GM18517 (cell line): ENCODE results near the gene SLC5A1.

Experiments used
- ATAC-seq: cut with Tn5 transposase; IDR thresholded peaks from one replicate; pipeline ENCODE4 v1.9.1; 2021; ENCODE audit warnings: mild to moderate bottlenecking, moderate library complexity; ENCODE audit not compliant: unreplicated experiment

SLC5A1 gene

DNA sequence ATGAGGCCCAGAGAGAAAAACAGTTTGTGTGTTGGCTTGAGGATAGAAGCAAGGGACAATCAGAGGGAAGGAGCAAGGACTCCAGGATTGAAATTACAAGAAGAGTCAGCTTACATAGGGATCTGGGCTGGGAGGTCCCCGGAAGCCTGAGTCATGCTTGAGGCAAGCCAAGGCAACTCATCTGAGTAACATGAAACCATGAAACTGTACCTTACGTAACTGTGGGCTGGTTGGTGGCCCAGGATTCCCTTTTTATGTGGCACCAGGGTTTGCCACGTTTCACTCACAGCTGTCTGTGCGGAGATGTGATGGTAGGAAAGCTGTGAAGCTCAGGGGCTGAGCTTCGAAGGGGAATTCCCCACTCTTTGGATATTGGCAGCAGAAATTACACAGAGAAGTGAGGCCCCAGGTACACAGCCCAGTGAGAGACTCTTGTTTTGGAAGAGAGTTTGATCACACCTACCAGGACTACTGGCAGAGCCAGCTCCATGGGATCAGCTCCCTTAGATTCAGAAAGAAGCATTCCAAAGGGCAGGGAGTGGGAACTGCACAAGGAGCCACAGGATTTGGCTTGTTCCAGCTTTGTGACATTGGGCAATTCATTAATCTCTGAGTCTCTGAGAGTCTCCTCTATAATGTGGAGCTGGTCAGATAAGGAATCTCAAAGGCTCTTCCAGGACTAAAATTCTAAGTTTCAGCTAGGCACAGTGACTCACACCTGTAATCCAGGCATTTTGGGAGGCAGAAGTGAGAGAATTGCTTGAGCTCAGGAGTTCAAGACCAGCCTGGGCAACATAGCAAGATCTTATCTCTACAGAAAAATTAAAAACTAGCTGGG, 7.8 kb downstream of the SLC5A1 start:
- no peak for ATAC-seq

DNA sequence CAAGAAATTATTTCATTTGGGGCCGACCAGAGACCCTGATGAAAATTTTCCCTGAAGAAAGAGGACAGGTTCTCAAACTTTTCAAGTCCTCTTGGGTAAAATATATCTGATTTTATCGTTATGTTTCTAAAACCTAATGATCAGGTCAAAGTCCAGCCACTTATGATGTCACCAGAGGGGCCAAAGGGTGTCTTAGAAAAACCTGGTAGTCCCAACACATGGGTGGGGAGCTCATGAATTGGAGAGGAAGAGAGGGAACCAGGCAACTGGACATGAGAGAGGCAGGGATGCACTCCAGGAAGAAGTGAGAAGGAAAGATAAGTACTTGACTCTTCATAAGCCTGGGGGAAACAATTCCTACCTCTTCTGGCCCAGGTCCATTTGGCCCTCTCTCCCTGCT, 9.2 kb downstream of the SLC5A1 start:
- no peak for ATAC-seq

DNA sequence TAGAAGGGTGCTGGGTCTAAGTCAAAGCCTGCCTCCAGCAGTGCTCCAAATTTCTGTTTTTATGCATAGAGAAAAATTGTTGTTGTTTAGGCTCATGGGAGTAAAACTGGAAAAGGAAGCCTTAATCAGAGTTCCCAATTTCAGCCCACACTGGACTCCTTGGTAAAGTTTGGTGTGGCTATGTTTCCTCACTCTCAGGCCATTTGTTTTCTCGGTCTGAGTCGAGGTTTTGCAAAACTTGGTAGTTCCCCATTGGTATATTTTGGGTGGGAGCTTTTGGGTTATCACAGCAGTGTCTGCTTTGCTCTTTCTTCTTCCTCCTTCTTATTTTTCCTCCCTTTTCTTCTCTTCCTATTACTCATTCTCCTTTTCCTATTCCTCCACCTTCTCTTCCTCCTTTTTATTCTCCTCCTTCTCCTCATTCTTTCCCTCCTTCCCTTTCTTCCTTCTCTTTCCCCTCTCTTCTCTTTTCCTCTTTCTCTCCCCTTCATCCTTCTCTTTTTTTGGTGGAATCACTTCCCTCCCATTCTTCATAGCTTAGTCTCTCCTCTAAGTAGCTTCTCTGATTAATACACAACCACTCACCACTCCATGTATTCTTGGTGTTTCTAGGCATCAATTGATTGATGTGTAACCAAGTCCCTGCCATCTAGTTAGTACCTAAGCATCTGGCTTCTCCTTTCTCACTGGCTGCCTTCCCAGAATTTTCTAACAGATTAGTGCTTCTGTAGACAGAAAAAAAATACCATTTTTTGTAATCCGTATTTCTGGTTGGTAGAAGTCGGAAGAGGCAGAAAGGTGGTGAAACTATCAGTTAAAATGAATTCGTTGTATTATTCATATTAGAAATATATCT, 10.1 kb downstream of the SLC5A1 start:
- no peak for ATAC-seq

DNA sequence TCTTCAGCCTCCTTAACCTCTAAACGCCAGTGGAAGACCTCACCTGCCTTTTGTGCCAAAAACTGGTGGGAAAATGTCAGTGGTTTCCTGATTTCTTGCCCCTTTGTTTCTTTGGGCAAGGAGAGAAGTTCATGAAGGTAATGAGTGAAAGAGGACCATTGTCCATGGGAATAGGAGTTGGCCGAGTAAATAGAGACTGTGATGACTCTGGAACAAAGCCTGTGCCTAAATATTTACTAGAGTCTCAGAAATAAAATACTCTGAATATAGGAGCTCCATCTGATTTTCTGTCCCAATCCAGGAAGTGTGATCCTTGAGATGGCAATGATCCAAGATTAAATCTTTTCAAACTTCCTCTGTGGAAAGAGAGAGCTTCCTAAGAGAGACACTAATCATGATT, 12.0 kb downstream of the SLC5A1 start:
- no peak for ATAC-seq

DNA sequence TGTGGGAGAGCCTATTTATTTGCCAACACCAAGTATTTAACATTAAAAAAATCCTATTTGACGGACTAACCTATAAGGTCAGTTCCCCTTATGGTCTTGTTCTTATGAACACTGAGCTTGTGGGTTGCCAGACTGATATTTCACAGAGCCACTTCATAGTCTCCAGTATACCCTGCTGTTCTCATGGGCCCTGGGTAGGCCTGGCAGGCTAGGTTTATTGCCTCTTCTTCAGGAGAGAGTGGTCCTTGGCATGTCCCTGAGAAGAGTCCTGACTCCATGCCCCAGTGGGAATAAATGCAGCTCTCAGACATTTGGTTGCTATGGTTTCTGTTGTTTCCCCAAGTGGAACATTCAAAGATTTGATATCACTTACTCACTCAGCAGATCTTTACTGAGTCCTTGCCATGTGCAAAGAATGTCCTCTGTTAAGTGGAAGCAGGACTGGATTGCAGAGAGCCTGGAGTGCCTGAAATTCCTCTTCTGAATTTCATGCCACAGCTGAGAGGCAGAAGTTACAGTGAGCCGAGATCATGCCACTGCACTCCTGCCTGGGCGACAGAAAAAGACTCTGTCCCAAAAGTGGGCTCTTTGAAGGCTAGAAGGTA, 15.7 kb downstream of the SLC5A1 start:
- ATAC-seq, result no peak

DNA sequence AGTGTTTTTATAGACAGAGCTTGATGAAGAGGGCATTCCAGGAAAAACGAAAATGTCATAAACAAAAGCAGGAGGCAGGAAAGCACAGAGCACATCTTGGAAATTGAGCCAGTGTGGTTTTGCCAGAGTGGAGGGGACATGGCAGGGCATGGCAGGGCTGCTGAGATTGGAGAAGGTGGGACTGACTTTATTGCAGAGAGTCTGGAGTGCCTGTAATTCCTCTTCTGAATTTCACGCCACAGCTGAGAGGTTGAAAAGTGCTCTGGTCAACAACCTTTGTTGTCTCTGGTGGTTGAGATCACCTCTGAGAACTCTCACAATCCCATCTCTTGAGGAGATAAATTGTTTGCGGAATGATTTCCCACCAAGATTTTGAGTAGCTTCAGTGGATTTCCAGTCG, 16.4 kb downstream of the SLC5A1 start:
- no peak for ATAC-seq

DNA sequence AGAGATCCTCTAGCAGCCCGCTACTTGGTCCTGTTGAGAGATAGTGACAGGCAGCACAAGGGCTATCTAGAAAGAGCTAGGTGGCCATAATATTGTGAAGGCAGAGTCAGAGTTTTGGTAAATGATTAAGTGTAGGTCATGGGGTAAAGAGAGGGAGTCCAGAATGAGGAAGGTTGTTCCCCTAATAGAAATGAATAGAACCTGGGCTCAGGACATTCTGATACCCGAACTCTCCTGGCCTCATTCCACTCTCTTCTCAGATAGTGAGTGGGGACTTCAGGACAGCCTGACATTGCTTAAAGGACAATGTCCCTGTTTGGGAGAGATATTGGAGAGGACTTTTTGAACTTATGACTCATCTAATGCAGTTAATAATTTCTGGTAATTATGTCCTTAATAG, 20.6 kb downstream of the SLC5A1 start:
- no peak for ATAC-seq

DNA sequence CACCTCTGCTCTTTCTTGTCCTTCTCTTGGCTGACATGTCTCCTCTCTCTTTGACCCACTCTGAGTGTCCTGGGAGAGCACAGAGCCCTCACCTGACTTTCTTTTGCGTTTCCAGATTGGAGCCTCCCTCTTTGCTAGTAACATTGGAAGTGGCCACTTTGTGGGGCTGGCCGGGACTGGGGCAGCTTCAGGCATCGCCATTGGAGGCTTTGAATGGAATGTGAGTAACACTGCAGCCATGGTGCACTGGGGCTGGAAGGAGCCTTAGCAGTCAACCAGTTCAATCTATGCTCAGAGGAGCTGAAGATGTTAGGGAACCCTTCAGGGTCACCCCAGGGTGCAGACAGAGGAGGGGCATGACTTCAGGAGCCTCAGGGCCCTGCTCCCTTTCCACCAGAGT, 23.8 kb downstream of the SLC5A1 start:
- ATAC-seq, result no peak

DNA sequence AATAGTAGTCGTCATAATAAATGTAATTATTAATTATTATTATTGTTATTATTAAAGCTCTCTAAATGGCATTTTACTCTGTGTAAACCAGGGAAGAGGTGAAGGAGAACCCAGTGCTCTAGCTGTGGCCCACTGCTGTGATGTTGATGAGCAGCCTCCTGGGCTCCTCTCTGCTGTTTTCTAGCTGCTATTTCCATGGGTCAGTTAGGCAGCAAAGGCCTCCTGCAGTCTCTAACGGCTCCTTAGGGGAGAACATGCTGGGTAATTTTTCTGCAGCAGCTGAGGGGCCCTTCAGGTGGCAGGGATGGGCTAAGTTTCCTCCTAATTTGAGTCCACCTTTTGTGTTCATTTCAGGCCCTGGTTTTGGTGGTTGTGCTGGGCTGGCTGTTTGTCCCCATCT, 24.6 kb downstream of the SLC5A1 start:
- no peak for ATAC-seq

DNA sequence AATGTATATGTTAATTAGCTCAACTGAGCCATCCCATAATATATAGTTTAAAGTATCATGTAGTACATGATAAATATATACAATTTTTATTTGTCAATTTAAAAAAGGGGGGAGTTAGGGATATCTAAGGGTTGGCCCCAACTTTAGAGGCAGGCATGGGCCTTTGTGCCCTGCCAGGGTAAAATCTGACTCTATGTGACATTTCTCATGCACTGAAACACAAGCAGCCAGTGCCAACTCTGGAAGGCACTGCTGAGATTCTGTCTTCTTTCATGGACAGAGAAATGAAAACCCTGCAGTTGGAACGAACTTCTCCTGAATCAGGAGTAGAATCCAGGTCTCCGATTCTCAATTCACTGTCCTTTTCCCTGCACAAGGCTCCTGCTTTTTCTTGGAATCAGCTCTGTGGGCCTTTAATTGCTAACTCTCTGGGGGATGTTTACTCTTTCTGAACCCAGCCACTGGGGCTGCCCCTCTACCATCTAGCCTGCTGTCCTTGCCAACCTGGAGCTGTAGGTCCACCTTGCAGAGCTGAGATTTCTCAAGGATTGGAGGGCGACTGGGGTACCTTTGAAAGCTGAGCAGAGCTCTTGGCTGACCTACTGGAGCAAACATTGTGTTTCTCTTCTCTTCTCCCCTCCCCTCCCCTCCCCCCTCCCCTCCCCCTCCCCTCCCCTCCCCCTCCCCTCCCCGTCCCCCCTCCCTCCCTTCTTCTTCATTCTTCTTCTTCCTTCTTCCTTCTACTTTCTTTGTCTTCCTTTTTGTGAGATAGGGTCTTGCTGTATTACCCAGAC, 26.7 kb downstream of the SLC5A1 start:
- no peak for ATAC-seq

DNA sequence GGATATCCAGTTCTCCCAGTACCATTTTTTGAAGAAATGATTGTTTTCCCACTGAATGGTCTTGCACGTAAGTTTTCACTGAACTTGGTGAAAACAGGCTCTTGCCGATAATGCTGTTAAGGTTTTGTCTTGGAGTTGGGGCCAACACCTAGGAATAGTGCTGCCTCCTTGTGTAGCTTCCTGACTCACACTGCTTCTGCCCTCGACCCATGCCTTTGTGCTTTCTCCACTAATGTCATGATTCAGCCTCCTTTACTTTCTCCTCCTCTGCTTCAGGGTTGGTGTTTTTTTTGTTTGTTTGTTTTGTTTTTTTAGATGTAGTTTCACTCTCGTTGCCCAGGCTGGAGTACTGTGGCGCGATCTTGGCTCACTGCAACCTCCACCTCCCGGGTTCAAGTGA, 30.2 kb downstream of the SLC5A1 start:
- no peak for ATAC-seq

DNA sequence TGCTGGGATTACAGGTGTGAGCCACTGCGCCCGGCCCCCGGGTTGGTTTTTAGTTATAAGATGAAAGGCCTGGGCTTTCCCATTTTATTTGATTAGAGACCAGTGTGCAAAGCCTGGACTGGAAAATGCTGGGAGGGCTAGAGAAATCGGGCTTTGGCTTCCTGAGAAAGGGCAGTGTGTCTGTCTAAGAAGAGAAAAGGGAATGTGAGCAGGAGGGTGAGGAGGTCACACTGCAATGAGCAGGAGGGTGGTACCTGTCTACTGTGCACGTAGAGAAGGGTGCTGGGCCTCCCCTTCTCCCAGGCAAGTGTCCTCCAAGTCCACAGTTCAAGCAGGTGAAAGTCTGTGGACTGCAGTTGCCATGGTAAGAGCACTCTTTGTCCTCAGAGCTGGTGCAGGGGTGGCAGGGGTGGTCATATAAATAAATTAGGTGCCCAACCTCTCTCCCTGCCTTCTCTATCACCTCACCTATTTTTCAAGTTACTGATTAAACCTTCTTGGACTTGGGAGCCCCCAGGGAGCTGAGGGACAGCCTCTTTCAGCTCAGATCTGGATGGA, 30.8 kb downstream of the SLC5A1 start:
- ATAC-seq, result no peak

DNA sequence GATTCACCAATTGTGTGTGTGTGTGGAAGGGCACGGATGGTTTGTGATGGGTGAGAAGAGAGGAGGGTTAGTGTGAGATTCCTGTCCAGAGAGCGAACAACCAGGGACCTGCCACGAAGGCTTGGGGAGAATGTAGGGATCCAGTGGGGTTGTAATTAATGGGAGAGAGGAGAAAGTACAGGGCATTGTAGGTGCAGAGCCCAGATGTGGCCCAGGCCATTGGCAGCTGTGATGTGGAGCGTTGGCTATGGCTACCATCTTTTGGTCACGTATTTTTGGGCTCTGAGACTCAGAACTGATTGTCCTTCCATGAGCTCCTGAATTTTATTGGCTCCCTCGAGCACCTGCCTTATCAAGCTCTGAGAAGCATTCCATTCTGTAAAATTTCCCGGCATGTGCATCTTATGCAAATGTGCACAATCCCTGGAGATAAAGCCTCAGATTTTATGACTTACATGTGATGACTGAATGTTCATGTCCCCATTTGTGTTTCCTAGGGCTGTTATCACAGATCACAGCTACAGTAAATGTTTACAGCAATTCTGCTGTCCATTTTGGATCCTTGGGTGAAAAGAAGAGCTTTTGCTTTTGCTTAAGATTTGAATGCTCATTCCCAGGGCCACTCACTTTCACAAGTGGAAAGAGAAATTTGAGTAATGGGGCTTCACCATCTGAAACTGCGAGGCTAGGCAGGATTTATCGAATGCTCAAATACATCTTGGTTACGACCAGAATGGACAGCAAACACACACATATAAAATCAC, 33.1 kb downstream of the SLC5A1 start:
- ATAC-seq, result no peak

DNA sequence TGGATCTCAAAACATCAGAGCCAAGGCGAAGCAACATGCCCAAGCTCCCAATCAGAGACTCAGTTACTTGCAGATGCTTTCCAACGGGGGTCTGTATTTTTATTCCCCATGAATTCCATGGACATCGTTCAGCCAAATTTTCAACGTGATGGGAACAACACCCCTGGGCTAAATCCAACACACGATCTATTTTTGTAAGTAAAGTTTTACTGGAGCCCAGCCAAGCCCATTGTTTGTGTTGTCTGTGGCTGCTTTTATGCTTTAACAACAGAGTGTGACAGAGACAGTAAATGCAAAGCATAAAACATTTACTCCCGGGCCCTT, 33.7 kb downstream of the SLC5A1 start:
- no peak for ATAC-seq

DNA sequence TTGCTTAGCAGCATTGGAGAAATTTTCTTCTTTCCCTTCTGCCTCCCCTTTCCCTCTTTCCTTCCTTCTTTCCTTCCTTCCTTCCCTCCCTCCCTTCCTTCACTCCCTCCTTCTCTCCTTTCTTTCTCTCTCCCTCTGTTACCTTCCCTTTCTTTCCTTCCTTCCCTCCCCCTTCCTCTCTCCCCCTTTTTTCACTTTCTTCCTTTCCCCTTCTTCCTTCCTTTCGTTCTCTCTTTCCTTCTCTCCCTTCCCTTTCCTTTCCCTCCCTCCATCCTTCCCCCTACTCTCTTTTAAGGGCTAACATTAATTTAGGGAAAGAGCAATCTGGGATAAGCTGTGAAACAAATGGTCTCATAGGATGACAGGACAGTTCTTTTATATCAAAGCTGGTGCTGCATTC, 34.1 kb downstream of the SLC5A1 start:
- no peak for ATAC-seq

DNA sequence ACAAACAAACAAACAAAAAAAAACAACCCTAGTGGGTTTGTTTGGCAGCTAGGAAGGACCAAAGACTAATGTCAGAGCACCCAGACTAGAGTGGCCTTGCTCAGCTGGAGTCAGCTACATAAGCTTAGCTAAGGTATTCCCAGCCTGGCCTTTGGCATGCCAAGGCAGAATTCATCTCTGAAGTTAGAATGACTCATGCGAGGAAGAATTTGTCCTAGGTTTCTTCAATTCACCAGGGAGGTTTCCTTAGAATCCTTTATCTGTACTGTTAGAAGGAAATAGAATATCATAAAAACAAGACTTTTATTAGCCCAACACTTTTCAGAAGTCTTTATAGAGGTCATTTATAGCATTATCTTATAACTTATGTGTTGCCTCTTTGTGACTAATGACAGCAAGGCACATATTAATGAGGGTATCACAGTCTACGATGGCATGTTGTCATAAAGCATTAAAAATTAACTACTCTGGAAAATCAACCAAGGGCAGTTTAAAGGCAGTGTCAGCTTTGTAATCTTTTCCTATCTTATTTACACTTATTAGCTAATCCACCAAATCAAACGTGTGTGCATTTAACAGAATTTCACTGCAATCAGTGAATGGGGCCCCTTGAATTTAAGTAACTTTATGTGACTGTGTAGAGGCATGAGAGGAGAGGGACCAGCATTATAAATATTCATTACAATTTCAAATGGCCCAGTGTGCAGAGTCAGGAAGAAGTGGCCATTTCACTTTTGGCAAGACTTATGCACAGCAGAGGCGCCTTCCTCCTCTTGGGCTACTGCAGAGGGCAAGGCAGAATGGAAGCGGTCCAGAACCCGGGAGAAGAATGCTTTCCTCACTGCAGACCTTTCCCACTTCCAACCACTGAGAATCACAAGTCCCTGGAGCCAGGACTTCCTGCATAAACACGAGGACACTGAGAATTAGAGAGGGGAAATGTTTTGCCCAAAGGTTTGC, 36.3 kb downstream of the SLC5A1 start:
- no peak for ATAC-seq

DNA sequence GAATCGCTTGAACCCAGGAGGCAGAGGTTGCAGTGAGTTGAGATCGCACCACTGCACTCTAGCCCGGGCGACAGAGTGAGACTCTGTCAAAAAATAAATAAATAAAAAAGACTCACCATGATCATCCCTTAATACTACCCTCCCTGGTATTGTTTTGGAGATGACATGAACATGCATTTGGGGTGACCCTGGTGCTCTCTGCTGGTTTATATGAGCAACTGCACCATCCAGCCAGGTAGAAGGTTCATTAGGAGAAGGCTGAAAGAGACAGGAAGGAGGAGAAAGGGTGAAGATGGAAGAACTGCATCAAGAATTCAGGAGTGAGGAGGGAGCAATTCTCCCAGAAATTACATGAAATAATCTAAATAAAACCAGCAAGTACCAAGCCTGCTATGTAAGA, 37.8 kb downstream of the SLC5A1 start:
- ATAC-seq, result no peak

DNA sequence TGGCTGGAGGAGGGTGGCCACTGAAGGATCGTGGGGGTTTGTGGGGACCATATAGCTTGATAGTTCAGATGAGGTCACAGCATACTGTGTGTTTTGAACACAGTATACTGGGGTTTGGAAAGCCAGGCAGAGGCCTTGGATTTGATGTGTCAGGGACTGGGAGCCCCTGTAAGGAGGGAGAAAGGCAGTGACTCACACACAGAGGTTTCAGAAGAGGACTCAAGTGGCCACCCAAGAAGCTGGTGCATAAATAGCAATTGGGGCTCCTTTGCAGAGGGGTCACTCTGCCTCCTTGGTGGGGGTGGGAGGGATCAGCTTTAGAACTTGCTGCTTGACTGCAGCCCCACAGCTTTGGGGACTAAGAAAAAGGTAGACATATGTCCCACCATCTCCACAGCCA, 39.3 kb downstream of the SLC5A1 start:
- no peak for ATAC-seq

DNA sequence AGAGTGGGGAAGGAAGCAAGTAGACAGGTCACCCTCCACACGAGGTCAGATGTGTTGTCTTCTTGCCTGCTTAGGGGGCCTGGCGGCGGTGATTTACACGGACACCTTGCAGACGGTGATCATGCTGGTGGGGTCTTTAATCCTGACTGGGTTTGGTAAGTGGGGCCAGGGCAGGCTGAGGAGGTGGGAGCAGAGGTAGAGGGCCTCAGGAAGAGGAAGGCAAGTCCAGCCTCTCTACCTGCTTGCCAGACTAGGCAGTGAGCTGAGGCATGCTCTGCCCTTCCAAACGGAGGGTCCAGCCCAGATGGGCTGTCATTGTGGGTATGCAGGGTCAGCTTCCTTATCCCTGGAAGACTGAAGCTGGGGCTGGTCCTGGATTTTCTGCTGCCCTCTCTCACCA, 39.9 kb downstream of the SLC5A1 start:
- no peak for ATAC-seq
